SK-N-SH (cell line): Measurements from ENCODE around the gene ERVW-1. TPM values are rescaled to one million over a fixed set of nuclear protein-coding genes. Genes with fewer than 3 reads are reported as not detected.
"Not testable (repeated sequence)": the region's sequence is repeated elsewhere in the genome, so short reads cannot be mapped to it uniquely, and the experiment has no call there.

ENCODE experiments used
- CTCF ChIA-PET: fragments of 300-600, 350-600 bp; formaldehyde crosslinking; extraction: SDS; loops from one replicate; lab custom pipeline; 2021; lab: Yijun Ruan, JAX
- POLR2A ChIA-PET: fragments of 350-600 bp; sonication (Branson Sonifier 250); formaldehyde crosslinking; extraction: SDS; loops from one replicate; lab custom pipeline; 2020; ENCODE audit warnings: antibody characterized with exemption, inconsistent platforms; lab: Yijun Ruan, JAX
- DNase-seq: peaks from one replicate; pipeline ENCODE4 v3.0.0; 2012
- H2AFZ ChIP-seq: fragments of 200-600 bp; sonication (generic); 2 replicates; pipeline ENCODE4 v1.8.1; 2016; ENCODE audit warnings: antibody characterized with exemption, mild to moderate bottlenecking, low read depth
- H3F3A ChIP-seq: fragments of 200-600 bp; sonication (generic); replicated peaks from 2 replicates; pipeline ENCODE3; 2016; ENCODE audit warnings: antibody characterized with exemption, mild to moderate bottlenecking; ENCODE audit not compliant: insufficient read depth
- H3K27ac ChIP-seq, 2 experiments: fragments of 200-500 bp in 1 of 2; fragments of 200-600 bp in 1 of 2; sonication (Bioruptor generic) in 1 of 2; sonication (generic), shearing (Covaris generic) in 1 of 2; 2 replicates each; pipeline versions ENCODE4 v1.5.1 to v1.6.1; 2014 to 2016; ENCODE audit warnings: low read depth in 2 of 2, inconsistent platforms in 1 of 2, low read length in 1 of 2, mild to moderate bottlenecking in 1 of 2, mixed read lengths in 1 of 2
- H3K27me3 ChIP-seq: fragments of 200-600 bp; sonication (generic), shearing (Covaris generic); 2 replicates; pipeline ENCODE4 v1.6.1; 2016; ENCODE audit warnings: mixed run types; ENCODE audit not compliant: insufficient read depth
- H3K36me3 ChIP-seq, 2 experiments: fragments of 200-500 bp in 1 of 2; fragments of 200-600 bp in 1 of 2; sonication (Bioruptor generic) in 1 of 2; sonication (generic) in 1 of 2; replicated peaks in 1 of 2; 2 replicates each; pipeline versions ENCODE3 to v1.5.1; 2014 to 2016; ENCODE audit warnings: low read length in 1 of 2, mild to moderate bottlenecking in 1 of 2; ENCODE audit not compliant: insufficient read depth in 2 of 2, control insufficient read depth in 1 of 2
- H3K4me1 ChIP-seq, 2 experiments: fragments of 200-500 bp in 1 of 2; fragments of 200-600 bp in 1 of 2; sonication (Bioruptor generic) in 1 of 2; sonication (generic), shearing (Covaris generic) in 1 of 2; 2 replicates each; pipeline versions ENCODE4 v1.5.1 to v1.6.1; 2014 to 2016; ENCODE audit warnings: low read depth in 1 of 2, low read length in 1 of 2, mixed run types in 1 of 2; ENCODE audit not compliant: insufficient read depth in 2 of 2, control insufficient read depth in 1 of 2
- H3K4me2 ChIP-seq: fragments of 200-600 bp; sonication (generic), shearing (Covaris generic); 2 replicates; pipeline ENCODE4 v1.6.1; 2017; ENCODE audit warnings: mixed run types
- H3K4me3 ChIP-seq, 2 experiments: fragments of 200-500 bp in 1 of 2; fragments of 200-600 bp in 1 of 2; sonication (Bioruptor generic) in 1 of 2; sonication (generic), shearing (Covaris generic) in 1 of 2; 2 replicates each; pipeline versions ENCODE4 v1.5.1 to v1.8.1; 2014 to 2016; ENCODE audit warnings: low read depth in 2 of 2, inconsistent platforms in 1 of 2, low read length in 1 of 2, mild to moderate bottlenecking in 1 of 2, mixed read lengths in 1 of 2, moderate library complexity in 1 of 2
- H3K79me2 ChIP-seq: fragments of 200-600 bp; sonication (generic); 2 replicates; pipeline ENCODE4 v1.8.1; 2017; ENCODE audit warnings: mild to moderate bottlenecking; ENCODE audit not compliant: insufficient read depth
- H3K9ac ChIP-seq: fragments of 200-600 bp; sonication (generic); 2 replicates; pipeline ENCODE4 v1.6.1; 2017; ENCODE audit warnings: mixed run types
- H3K9me2 ChIP-seq: fragments of 200-600 bp; sonication (generic); 2 replicates; pipeline ENCODE4 v1.6.1; 2017; ENCODE audit warnings: mixed run types
- H3K9me3 ChIP-seq: fragments of 200-600 bp; sonication (generic); 2 replicates; pipeline ENCODE4 v1.6.1; 2017; ENCODE audit warnings: mixed run types, mild to moderate bottlenecking, moderate library complexity
- H4K20me1 ChIP-seq: fragments of 200-600 bp; sonication (generic); 2 replicates; pipeline ENCODE4 v1.6.1; 2017; ENCODE audit warnings: mild to moderate bottlenecking, mixed run types; ENCODE audit not compliant: insufficient read depth
- CHD2 ChIP-seq: fragments of 150-350 bp; IDR thresholded peaks from 2 replicates; pipeline ENCODE4 v1.6.1; 2018; ENCODE audit warnings: low read length; ENCODE audit not compliant: partially characterized antibody
- CTCF ChIP-seq: fragments of 200-600 bp; sonication (generic); IDR thresholded peaks from 2 replicates; pipeline ENCODE4 v1.6.1; 2017; ENCODE audit warnings: antibody characterized with exemption, mild to moderate bottlenecking, moderate library complexity
- EP300 ChIP-seq, 2 experiments: IDR thresholded peaks; 2 replicates each; pipeline versions ENCODE4 v1.4.0 to v1.6.1; 2012; ENCODE audit warnings: borderline replicate concordance in 1 of 2, low read depth in 1 of 2, low read length in 1 of 2
- FOXJ3 ChIP-seq: sonication (generic); formaldehyde crosslinking; IDR thresholded peaks from 2 replicates; pipeline ENCODE4 v1.5.1; 2020; ENCODE audit warnings: mild to moderate bottlenecking, missing genetic modification reagents
- IRF3 ChIP-seq: fragments of 150-350 bp; IDR thresholded peaks from 2 replicates; pipeline ENCODE4 v1.6.1; 2016; ENCODE audit warnings: mild to moderate bottlenecking, low read depth, low read length
- JUND ChIP-seq: IDR thresholded peaks from 2 replicates; pipeline ENCODE4 v1.4.0; 2012
- MEF2A ChIP-seq: IDR thresholded peaks from 2 replicates; pipeline ENCODE4 v1.4.0; 2012; ENCODE audit warnings: low read depth, borderline replicate concordance
- MXI1 ChIP-seq: IDR thresholded peaks from 2 replicates; pipeline ENCODE4 v1.6.1; 2012; ENCODE audit warnings: mild to moderate bottlenecking, low read depth, low read length, improper control_type of control experiment
- NFIC ChIP-seq: IDR thresholded peaks from 2 replicates; pipeline ENCODE4 v1.4.0; 2012; ENCODE audit warnings: borderline replicate concordance
- RAD21 ChIP-seq: IDR thresholded peaks from 2 replicates; pipeline ENCODE4 v1.6.1; 2012; ENCODE audit warnings: mild to moderate bottlenecking, low read length
- RCOR1 ChIP-seq: fragments of 150-350 bp; IDR thresholded peaks from 2 replicates; pipeline ENCODE4 v1.6.1; 2017; ENCODE audit warnings: antibody characterized with exemption, low read length
- TAF1 ChIP-seq: IDR thresholded peaks from 2 replicates; pipeline ENCODE4 v1.6.1; 2012; ENCODE audit warnings: low read depth, mild to moderate bottlenecking, low read length, moderate library complexity, borderline replicate concordance
- TCF12 ChIP-seq: IDR thresholded peaks from 2 replicates; pipeline ENCODE4 v1.4.0; 2012
- USF1 ChIP-seq: IDR thresholded peaks from 2 replicates; pipeline ENCODE4 v1.4.0; 2012; ENCODE audit warnings: low read depth, borderline replicate concordance
- YY1 ChIP-seq: IDR thresholded peaks from 2 replicates; pipeline ENCODE4 v1.4.0; 2012; ENCODE audit warnings: low read depth, mild to moderate bottlenecking
- ZBTB33 ChIP-seq: IDR thresholded peaks from 2 replicates; pipeline ENCODE4 v1.4.0; 2012; ENCODE audit warnings: low read depth, borderline replicate concordance
- WGBS: methylation state at CpG from one replicate; pipeline ENCODE4 v1.1.6; 2017; ENCODE audit warnings: low lambda C conversion rate; 5-methylcytosine and 5-hydroxymethylcytosine counted together
- polyA plus RNA-seq, 3 experiments: library from polyadenylated mRNA; depleted of rRNA; stranded (reverse); fragments of >200 nt; gene quantifications; 2 replicates each; pipeline ENCODE4 v1.2.3, GENCODE V29; 2012

The ERVW-1 gene
- polyA plus RNA-seq, 1 of the 3 experiments (the other 2 are of a cell fraction): not detected

- Histone ChIP-seq H3K27ac (no peak overlapping the region), H3K9ac (no peak overlapping the region), H3K4me3 (no peak overlapping the region), H2AFZ (no peak overlapping the region), H3K27me3 (no peaks in the 10 kb centered on the region), H3K36me3 (no peaks in the 10 kb centered on the region), H3K4me1 (no peaks in the 10 kb centered on the region), H3F3A (no peaks in the 10 kb centered on the region), H3K9me2 (no peaks in the 10 kb centered on the region), H4K20me1 (no peaks in the 10 kb centered on the region), H3K79me2 (no peaks in the 10 kb centered on the region), H3K4me2 (no peak overlapping the region), H3K9me3 (no peaks in the 10 kb centered on the region)
- 62% methylated on average over 9 of the region's 9 CpGs for WGBS
- no peak for TF ChIP-seq ZBTB33
- no peak for TF ChIP-seq RAD21
- TF ChIP-seq MEF2A: no peak
- no peak for TF ChIP-seq IRF3
- no peak for TF ChIP-seq EP300 (IDR thresholded peaks at IDR 0.05; ENCODE audit: borderline replicate concordance in 1 of 2, low read depth in 1 of 2, low read length in 1 of 2)
- no peak for TF ChIP-seq TCF12
- TF ChIP-seq YY1: no peak
- TF ChIP-seq FOXJ3: no peak
- no peak for TF ChIP-seq USF1
- TF ChIP-seq TAF1: no peak
- no peak for TF ChIP-seq NFIC
- no peak for TF ChIP-seq JUND
- TF ChIP-seq MXI1: no peak
- no peak for TF ChIP-seq RCOR1
- no peak for TF ChIP-seq CTCF
- no peak for TF ChIP-seq CHD2
- DNase-seq: no peak
- POLR2A ChIA-PET: no interaction called here
- CTCF ChIA-PET: interaction anchor here (1.8 to 1.9 kb wide), 2 partner anchors 17 to 31 kb away, joined by 9 to 10 read pairs; partner anchors contain the start of gene GATAD1
Measured at GRCh38 chr7:92478095-92478494, 349 bp upstream of the ERVW-1 start.

GRCh38 chr7:92475851-92476590 is 1.7 kb downstream of the ERVW-1 start:
- H3K36me3 ChIP-seq, H3K4me1 ChIP-seq, DNase-seq, H3F3A ChIP-seq, H2AFZ ChIP-seq, H3K27me3 ChIP-seq, H3K4me2 ChIP-seq, H3K4me3 ChIP-seq, H4K20me1 ChIP-seq, H3K9me3 ChIP-seq, H3K9ac ChIP-seq, H3K79me2 ChIP-seq, POLR2A ChIA-PET, H3K27ac ChIP-seq, H3K9me2 ChIP-seq: not testable (repeated sequence)
- CTCF ChIA-PET: interaction anchor here (1.6 kb wide), 1 partner anchor 16 kb away, joined by 4 read pairs; no protein-coding TSS in a partner anchor
- WGBS: 84% methylated on average over 11 of the region's 11 CpGs

GRCh38 chr7:92475261-92475770 is 2.4 kb downstream of the ERVW-1 start:
- H4K20me1 ChIP-seq, H3K9me3 ChIP-seq, H3F3A ChIP-seq, POLR2A ChIA-PET, H3K9ac ChIP-seq, H3K4me3 ChIP-seq, H2AFZ ChIP-seq, H3K27me3 ChIP-seq, H3K9me2 ChIP-seq, H3K27ac ChIP-seq, H3K4me2 ChIP-seq, H3K79me2 ChIP-seq, H3K36me3 ChIP-seq, H3K4me1 ChIP-seq, DNase-seq: not testable (repeated sequence)
- 73% methylated on average over 12 of the region's 12 CpGs for WGBS
- CTCF ChIA-PET: interaction anchor here (1.6 kb wide), 1 partner anchor 15 kb away, joined by 4 read pairs; no protein-coding TSS in a partner anchor
